Esophagus muscularis mucosa (tissue), 4 donors: ENCODE results near the gene ADAMTS2. TPM values are rescaled to one million over a fixed set of nuclear protein-coding genes. Genes with fewer than 3 reads are reported as not detected.
A peak's percentile ranks its signal among the peaks of the same experiment; 100 is the strongest.

Source experiments
- DNase-seq: peaks from one replicate; pipeline ENCODE4 v3.0.0-alpha.2; 2017; ENCODE audit errors: extremely low spot score
- H3K27ac ChIP-seq, 4 donors: fragments of 200-600 bp; sonication (generic); replicated peaks in 1 of 4; 1 replicate in 3 of 4; 2 replicates in 1 of 4; pipeline ENCODE4 v1.5.1; 2016 to 2019; ENCODE audit warnings: mild to moderate bottlenecking in 1 of 4
- H3K27me3 ChIP-seq, 4 donors: fragments of 200-600 bp; sonication (generic); one replicate each; pipeline versions ENCODE4 v1.5.1 to v1.6.0; 2016 to 2019
- H3K36me3 ChIP-seq, 4 donors: fragments of 200-600 bp; sonication (generic); one replicate each; pipeline ENCODE4 v1.5.1; 2016 to 2019
- H3K4me1 ChIP-seq, 4 donors: fragments of 200-600 bp; sonication (generic); one replicate each; pipeline ENCODE4 v1.5.1; 2016 to 2019
- H3K4me3 ChIP-seq, 4 donors: fragments of 200-600 bp; sonication (generic); 1 replicate in 2 of 4; 2 replicates in 2 of 4; pipeline ENCODE4 v1.5.1; 2016 to 2019; ENCODE audit warnings: mild to moderate bottlenecking in 4 of 4, moderate library complexity in 1 of 4
- H3K9me3 ChIP-seq, 4 donors: fragments of 200-600 bp; sonication (generic); 1 replicate in 3 of 4; 2 replicates in 1 of 4; pipeline ENCODE4 v1.5.1; 2016 to 2019
- CTCF ChIP-seq, 3 experiments: fragments of 200-600 bp in 2 of 3; fragments of 450-650 bp in 1 of 3; sonication (generic) in 2 of 3; IDR thresholded peaks; one replicate each; pipeline ENCODE4 v1.5.1; 2017 to 2019; ENCODE audit warnings: antibody characterized with exemption in 3 of 3, mild to moderate bottlenecking in 2 of 3, moderate library complexity in 1 of 3
- EP300 ChIP-seq: sonication (generic); formaldehyde crosslinking; IDR thresholded peaks from one replicate; pipeline ENCODE4 v1.6.1; 2017; ENCODE audit warnings: antibody characterized with exemption
- POLR2A ChIP-seq: fragments of 450-650 bp; IDR thresholded peaks from one replicate; pipeline ENCODE4 v1.6.1; 2017; ENCODE audit warnings: antibody characterized with exemption, moderate library complexity, mild to moderate bottlenecking, low read depth
- POLR2AphosphoS5 ChIP-seq, 2 donors: sonication (generic); formaldehyde crosslinking; IDR thresholded peaks; one replicate each; pipeline ENCODE4 v1.6.1; 2017; ENCODE audit warnings: antibody characterized with exemption in 2 of 2
- WGBS: methylation state at CpG from one replicate; pipeline ENCODE4 v1.1.5; 2018; 5-methylcytosine and 5-hydroxymethylcytosine counted together
- intact Hi-C: fragments of 100-400 bp; cut with DNase I; formaldehyde crosslinking; loops from one replicate; pipeline ENCODE4 v1.15.1; 2023
- total RNA-seq, 4 donors: library from RNA; depleted of rRNA; stranded (reverse); fragments of >200 nt; gene quantifications; one replicate each; pipeline versions ENCODE4 v1.1.0 to v1.2.1, GENCODE V29; 2016

Gene ADAMTS2
- total RNA-seq, 4 donors from 2014 or later: 17.8 to 31.8 (median 21.4) TPM

- DNase-seq: peak; percentile 79
- intact Hi-C loops: no loop called here
- H3K27ac ChIP-seq: no peak overlapping the region
- TF ChIP-seq CTCF (IDR thresholded peaks at IDR 0.05) (no peak), POLR2A (no peak), POLR2AphosphoS5 (IDR thresholded peaks at IDR 0.05) (no peak), EP300 (no peak)
- H3K27me3 ChIP-seq: no peaks in the 10 kb centered on the region
- no peaks in the 10 kb centered on the region for H3K36me3 ChIP-seq
- no peak overlapping the region for H3K4me3 ChIP-seq
- no peaks in the 10 kb centered on the region for H3K9me3 ChIP-seq
- WGBS: 92% methylated on average over 5 of the region's 5 CpGs
- H3K4me1 ChIP-seq: no peaks in the 10 kb centered on the region
Observed at GRCh38 chr5:179378116-179378440, 32.8 kb upstream of the ADAMTS2 start.

GRCh38 chr5:179377421-179378115, 32.3 kb upstream of the ADAMTS2 start:
- no peak for DNase-seq
- no peak overlapping the region for H3K27ac ChIP-seq

GRCh38 chr5:179376701-179377420, 31.6 kb upstream of the ADAMTS2 start:
- 92% methylated on average over 16 of the region's 19 CpGs for WGBS
- TF ChIP-seq EP300: no peak
- TF ChIP-seq POLR2AphosphoS5 (IDR thresholded peaks at IDR 0.05): no peak
- TF ChIP-seq CTCF (IDR thresholded peaks at IDR 0.05): no peak
- no peak for TF ChIP-seq POLR2A
- no peaks in the 10 kb centered on the region for H3K9me3 ChIP-seq
- DNase-seq: peak; percentile 77
- H3K27me3 ChIP-seq: no peaks in the 10 kb centered on the region
- no peaks in the 10 kb centered on the region for H3K4me1 ChIP-seq
- H3K36me3 ChIP-seq: no peaks in the 10 kb centered on the region
- no peak overlapping the region for H3K4me3 ChIP-seq
- no peak overlapping the region for H3K27ac ChIP-seq
- intact Hi-C loops: no loop called here

More at GRCh38 chr5:179377421-179378115, 32.3 kb upstream of the ADAMTS2 start:
- H3K9me3 ChIP-seq: no peaks in the 10 kb centered on the region
- WGBS: 82% methylated on average over 13 of the region's 17 CpGs
- intact Hi-C loops: no loop called here
- no peak for TF ChIP-seq EP300
- TF ChIP-seq POLR2A: no peak
- TF ChIP-seq CTCF (IDR thresholded peaks at IDR 0.05): no peak
- TF ChIP-seq POLR2AphosphoS5 (IDR thresholded peaks at IDR 0.05): no peak
- no peaks in the 10 kb centered on the region for H3K27me3 ChIP-seq
- H3K4me1 ChIP-seq: no peaks in the 10 kb centered on the region
- no peak overlapping the region for H3K4me3 ChIP-seq
- no peaks in the 10 kb centered on the region for H3K36me3 ChIP-seq

- WGBS: 78% methylated on average over 2 of the region's 2 CpGs
- Histone ChIP-seq H3K4me1 (no peaks in the 10 kb centered on the region), H3K27ac (no peak overlapping the region), H3K4me3 (no peak overlapping the region), H3K36me3 (no peaks in the 10 kb centered on the region), H3K9me3 (no peaks in the 10 kb centered on the region), H3K27me3 (no peaks in the 10 kb centered on the region)
- TF ChIP-seq EP300 (no peak), POLR2AphosphoS5 (IDR thresholded peaks at IDR 0.05) (no peak), CTCF (IDR thresholded peaks at IDR 0.05) (no peak), POLR2A (no peak)
- DNase-seq: no peak
- intact Hi-C loops: no loop called here
Observed at GRCh38 chr5:179375831-179376365, 30.6 kb upstream of the ADAMTS2 start.
